Esophagus muscularis mucosa (tissue), 4 donors: ENCODE measurements around the gene ITGAL.

Source experiments
- CTCF ChIP-seq, 3 experiments: fragments of 200-600 bp in 2 of 3; fragments of 450-650 bp in 1 of 3; sonication (generic) in 2 of 3; IDR thresholded peaks; one replicate each; pipeline ENCODE4 v1.5.1; 2017 to 2019; ENCODE audit warnings: antibody characterized with exemption in 3 of 3, mild to moderate bottlenecking in 2 of 3, moderate library complexity in 1 of 3
- EP300 ChIP-seq: sonication (generic); formaldehyde crosslinking; IDR thresholded peaks from one replicate; pipeline ENCODE4 v1.6.1; 2017; ENCODE audit warnings: antibody characterized with exemption
- POLR2A ChIP-seq: fragments of 450-650 bp; IDR thresholded peaks from one replicate; pipeline ENCODE4 v1.6.1; 2017; ENCODE audit warnings: antibody characterized with exemption, moderate library complexity, mild to moderate bottlenecking, low read depth
- POLR2AphosphoS5 ChIP-seq, 2 donors: sonication (generic); formaldehyde crosslinking; IDR thresholded peaks; one replicate each; pipeline ENCODE4 v1.6.1; 2017; ENCODE audit warnings: antibody characterized with exemption in 2 of 2

GRCh38 chr16:30430428-30430970, 42.0 kb upstream of the ITGAL start:
- TF ChIP-seq POLR2A, result no peak
- TF ChIP-seq POLR2AphosphoS5 (IDR thresholded peaks at IDR 0.05), result no peak
- no peak for TF ChIP-seq EP300
- TF ChIP-seq CTCF (IDR thresholded peaks at IDR 0.05), result peak in 1 of 3 experiments; percentile 22
